Measurements from ENCODE around the gene DEPDC5. TPM values are rescaled to one million over a fixed set of nuclear protein-coding genes. Genes with fewer than 3 reads are reported as not detected.
A peak's percentile ranks its signal among the peaks of the same experiment; 100 is the strongest.

The DEPDC5 gene
- total and polyA plus RNA-seq, 10 of the 15 experiments (the other 5 are each of a cell fraction or from before 2014, with no cell fraction given) = 3.0 to 38.9 (median 22.8) TPM

DNA sequence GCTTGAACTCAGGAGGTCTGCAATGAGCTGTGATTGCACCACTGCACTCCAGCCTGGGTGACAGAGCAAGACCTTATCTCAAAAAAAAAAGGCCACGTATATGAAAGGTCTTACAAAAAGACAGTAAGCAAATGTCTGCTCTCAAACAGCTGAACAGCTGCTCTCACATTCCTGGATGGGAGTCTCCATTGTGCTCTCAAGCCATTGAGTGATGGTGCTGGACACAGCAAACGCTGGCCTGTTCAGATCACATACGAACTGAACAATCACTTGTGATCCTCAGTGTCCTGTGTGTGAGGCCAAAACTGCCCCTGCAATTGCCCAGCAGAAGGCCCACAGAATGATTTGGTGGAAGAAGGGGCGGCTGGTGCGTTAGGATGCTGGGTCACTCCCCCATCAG, 156.2 kb downstream of the DEPDC5 start (continued):
- TF ChIP-seq, protein P1, sequence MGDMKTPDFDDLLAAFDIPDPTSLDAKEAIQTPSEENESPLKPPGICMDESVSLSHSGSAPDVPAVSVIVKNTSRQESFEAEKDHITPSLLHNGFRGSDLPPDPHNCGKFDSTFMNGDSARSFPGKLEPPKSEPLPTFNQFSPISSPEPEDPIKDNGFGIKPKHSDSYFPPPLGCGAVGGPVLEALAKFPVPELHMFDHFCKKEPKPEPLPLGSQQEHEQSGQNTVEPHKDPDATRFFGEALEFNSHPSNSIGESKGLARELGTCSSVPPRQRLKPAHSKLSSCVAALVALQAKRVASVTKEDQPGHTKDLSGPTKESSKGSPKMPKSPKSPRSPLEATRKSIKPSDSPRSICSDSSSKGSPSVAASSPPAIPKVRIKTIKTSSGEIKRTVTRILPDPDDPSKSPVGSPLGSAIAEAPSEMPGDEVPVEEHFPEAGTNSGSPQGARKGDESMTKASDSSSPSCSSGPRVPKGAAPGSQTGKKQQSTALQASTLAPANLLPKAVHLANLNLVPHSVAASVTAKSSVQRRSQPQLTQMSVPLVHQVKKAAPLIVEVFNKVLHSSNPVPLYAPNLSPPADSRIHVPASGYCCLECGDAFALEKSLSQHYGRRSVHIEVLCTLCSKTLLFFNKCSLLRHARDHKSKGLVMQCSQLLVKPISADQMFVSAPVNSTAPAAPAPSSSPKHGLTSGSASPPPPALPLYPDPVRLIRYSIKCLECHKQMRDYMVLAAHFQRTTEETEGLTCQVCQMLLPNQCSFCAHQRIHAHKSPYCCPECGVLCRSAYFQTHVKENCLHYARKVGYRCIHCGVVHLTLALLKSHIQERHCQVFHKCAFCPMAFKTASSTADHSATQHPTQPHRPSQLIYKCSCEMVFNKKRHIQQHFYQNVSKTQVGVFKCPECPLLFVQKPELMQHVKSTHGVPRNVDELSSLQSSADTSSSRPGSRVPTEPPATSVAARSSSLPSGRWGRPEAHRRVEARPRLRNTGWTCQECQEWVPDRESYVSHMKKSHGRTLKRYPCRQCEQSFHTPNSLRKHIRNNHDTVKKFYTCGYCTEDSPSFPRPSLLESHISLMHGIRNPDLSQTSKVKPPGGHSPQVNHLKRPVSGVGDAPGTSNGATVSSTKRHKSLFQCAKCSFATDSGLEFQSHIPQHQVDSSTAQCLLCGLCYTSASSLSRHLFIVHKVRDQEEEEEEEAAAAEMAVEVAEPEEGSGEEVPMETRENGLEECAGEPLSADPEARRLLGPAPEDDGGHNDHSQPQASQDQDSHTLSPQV (IDR thresholded peaks at IDR 0.05) = no peak
- TF ChIP-seq, protein P2, sequence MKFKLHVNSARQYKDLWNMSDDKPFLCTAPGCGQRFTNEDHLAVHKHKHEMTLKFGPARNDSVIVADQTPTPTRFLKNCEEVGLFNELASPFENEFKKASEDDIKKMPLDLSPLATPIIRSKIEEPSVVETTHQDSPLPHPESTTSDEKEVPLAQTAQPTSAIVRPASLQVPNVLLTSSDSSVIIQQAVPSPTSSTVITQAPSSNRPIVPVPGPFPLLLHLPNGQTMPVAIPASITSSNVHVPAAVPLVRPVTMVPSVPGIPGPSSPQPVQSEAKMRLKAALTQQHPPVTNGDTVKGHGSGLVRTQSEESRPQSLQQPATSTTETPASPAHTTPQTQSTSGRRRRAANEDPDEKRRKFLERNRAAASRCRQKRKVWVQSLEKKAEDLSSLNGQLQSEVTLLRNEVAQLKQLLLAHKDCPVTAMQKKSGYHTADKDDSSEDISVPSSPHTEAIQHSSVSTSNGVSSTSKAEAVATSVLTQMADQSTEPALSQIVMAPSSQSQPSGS (IDR thresholded peaks at IDR 0.05; ENCODE audit: low read length) = no peak
- no peak for TF ChIP-seq RCOR1 (conservative IDR thresholded peaks at IDR 0.05; ENCODE audit: low read depth, low read length)

DNA sequence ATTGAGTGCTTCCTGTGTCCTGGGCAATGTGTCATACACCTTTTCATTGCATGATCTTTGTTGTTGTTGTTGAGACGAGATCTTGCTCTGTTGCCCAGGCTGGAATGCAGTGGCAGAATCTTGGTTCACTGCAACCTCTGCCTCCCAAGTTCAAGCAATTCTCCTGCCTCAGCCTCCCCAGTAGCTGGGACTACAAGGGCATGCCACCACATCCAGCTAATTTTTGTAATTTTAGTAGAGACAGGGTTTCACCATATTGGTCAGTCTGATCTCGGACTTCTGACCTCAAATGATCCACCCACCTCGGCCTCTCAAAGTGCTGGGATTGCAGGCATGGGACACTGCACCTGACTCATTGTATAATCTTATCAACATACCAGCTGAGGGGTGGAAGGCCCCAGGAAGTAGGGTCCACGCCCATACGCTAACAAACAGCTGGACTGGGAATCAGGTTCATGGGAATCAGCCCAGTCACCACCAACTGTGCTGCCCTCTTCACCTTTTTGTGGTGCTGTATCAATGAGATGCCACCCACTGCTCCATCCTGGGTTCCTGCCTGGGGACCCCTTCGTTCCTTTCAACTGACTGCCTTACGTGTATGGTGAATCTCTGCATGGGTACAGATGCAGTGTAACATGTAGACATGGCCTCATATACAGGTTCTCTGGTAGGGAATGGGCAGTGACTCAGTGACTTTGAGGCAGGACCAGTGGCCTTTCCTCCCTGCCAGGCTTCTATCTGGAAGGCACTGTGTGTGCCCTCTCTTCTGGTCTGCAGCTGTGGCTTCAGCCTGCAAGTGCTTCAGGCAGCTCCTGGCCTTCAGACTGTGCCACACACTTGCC, 158.0 kb downstream of the DEPDC5 start:
- Histone ChIP-seq H4K20me1 (ENCODE audit: control insufficient read depth, insufficient read depth) (no peaks in the 10 kb centered on the region), H2AFZ (ENCODE audit: control insufficient read depth, low read depth, low read length) (no peak overlapping the region), H3K4me1 (ENCODE audit: control insufficient read depth, insufficient read depth, low read length) (peaks cover 4% of the 10 kb centered on the region), H3K27ac (ENCODE audit: control insufficient read depth, insufficient read depth) (no peak overlapping the region), H3K4me2 (ENCODE audit: control insufficient read depth, insufficient read depth) (no peak overlapping the region), H3K36me3 (ENCODE audit: control insufficient read depth in 2 of 2, insufficient read depth in 2 of 2, low read length in 1 of 2) (no peaks in the 10 kb centered on the region; a peak in 2 of 4 replicates), H3K27me3 (replicated peaks in 1 of 2; ENCODE audit: control insufficient read depth in 2 of 2, insufficient read depth in 2 of 2, low read length in 1 of 2) (no peaks in the 10 kb centered on the region), H3K4me3 (no peak overlapping the region), H3K79me2 (ENCODE audit: control insufficient read depth, insufficient read depth, low read length) (no peaks in the 10 kb centered on the region), H3K9ac (ENCODE audit: control insufficient read depth, insufficient read depth, low read length) (no peak overlapping the region), H3K9me3 (replicated peaks; ENCODE audit: control insufficient read depth, insufficient read depth, low read length) (no peaks in the 10 kb centered on the region)
- no peak for TF ChIP-seq PAX5 (IDR thresholded peaks at IDR 0.05; ENCODE audit: borderline replicate concordance, low read depth, low read length)
- TF ChIP-seq POLR2A (IDR thresholded peaks at IDR 0.05; ENCODE audit: low read depth, low read length) = peak; percentile 43; the same call in 1 of the 2 replicates
- no peak for TF ChIP-seq SUPT20H (IDR thresholded peaks at IDR 0.05; ENCODE audit: borderline replicate concordance, control insufficient read depth, low read depth, low read length)
- no peak for TF ChIP-seq SREBF1 (IDR thresholded peaks at IDR 0.05; ENCODE audit: low read length)
- TF ChIP-seq, protein P3, sequence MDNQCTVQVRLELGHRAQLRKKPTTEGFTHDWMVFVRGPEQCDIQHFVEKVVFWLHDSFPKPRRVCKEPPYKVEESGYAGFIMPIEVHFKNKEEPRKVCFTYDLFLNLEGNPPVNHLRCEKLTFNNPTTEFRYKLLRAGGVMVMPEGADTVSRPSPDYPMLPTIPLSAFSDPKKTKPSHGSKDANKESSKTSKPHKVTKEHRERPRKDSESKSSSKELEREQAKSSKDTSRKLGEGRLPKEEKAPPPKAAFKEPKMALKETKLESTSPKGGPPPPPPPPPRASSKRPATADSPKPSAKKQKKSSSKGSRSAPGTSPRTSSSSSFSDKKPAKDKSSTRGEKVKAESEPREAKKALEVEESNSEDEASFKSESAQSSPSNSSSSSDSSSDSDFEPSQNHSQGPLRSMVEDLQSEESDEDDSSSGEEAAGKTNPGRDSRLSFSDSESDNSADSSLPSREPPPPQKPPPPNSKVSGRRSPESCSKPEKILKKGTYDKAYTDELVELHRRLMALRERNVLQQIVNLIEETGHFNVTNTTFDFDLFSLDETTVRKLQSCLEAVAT (IDR thresholded peaks at IDR 0.05) = no peak
- peak; percentile 9 for TF ChIP-seq NR2C2 (IDR thresholded peaks at IDR 0.05; ENCODE audit: borderline replicate concordance, control insufficient read depth, insufficient read length, low read depth)
- TF ChIP-seq, protein P4, sequence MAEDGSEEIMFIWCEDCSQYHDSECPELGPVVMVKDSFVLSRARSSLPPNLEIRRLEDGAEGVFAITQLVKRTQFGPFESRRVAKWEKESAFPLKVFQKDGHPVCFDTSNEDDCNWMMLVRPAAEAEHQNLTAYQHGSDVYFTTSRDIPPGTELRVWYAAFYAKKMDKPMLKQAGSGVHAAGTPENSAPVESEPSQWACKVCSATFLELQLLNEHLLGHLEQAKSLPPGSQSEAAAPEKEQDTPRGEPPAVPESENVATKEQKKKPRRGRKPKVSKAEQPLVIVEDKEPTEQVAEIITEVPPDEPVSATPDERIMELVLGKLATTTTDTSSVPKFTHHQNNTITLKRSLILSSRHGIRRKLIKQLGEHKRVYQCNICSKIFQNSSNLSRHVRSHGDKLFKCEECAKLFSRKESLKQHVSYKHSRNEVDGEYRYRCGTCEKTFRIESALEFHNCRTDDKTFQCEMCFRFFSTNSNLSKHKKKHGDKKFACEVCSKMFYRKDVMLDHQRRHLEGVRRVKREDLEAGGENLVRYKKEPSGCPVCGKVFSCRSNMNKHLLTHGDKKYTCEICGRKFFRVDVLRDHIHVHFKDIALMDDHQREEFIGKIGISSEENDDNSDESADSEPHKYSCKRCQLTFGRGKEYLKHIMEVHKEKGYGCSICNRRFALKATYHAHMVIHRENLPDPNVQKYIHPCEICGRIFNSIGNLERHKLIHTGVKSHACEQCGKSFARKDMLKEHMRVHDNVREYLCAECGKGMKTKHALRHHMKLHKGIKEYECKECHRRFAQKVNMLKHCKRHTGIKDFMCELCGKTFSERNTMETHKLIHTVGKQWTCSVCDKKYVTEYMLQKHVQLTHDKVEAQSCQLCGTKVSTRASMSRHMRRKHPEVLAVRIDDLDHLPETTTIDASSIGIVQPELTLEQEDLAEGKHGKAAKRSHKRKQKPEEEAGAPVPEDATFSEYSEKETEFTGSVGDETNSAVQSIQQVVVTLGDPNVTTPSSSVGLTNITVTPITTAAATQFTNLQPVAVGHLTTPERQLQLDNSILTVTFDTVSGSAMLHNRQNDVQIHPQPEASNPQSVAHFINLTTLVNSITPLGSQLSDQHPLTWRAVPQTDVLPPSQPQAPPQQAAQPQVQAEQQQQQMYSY (CRISPR knock-in tag; IDR thresholded peaks at IDR 0.05) = no peak
- no peak for ATAC-seq
- ChIA-PET CTCF (interaction anchor here (0.7 to 1.5 kb wide), 2 partner anchors 7 to 22 kb away, joined by 3 read pairs; no protein-coding TSS in a partner anchor), SMC1A (ENCODE audit: uncharacterized antibody, unreplicated experiment) (interaction anchor here (0.7 kb wide), 1 partner anchor 202 kb away, joined by 3 read pairs; no protein-coding TSS in a partner anchor), RAD21 (ENCODE audit: unreplicated experiment) (no interaction called here), POLR2A (interaction anchor here (0.6 kb wide), 2 partner anchors 235 to 533 kb away, joined by 3 to 7 read pairs; no protein-coding TSS in a partner anchor)
- in situ Hi-C loops (cut with MboI) (no loop called here), intact Hi-C loops (cut with micrococcal nuclease; ENCODE audit: unreplicated experiment) (no loop called here)
- no peak for DNase-seq (ENCODE audit: low read depth, low spot score)
- no TSS peak for BruUV-seq (replicated peaks)
- FAIRE-seq = no peak
- WGBS (ENCODE audit: insufficient coverage, insufficient replicate concordance, low lambda C conversion rate, missing lambda C conversion rate) = 96% methylated on average over 7 of the region's 7 CpGs
